Measurements from ENCODE around the gene OSBP2.

The OSBP2 gene

DNA sequence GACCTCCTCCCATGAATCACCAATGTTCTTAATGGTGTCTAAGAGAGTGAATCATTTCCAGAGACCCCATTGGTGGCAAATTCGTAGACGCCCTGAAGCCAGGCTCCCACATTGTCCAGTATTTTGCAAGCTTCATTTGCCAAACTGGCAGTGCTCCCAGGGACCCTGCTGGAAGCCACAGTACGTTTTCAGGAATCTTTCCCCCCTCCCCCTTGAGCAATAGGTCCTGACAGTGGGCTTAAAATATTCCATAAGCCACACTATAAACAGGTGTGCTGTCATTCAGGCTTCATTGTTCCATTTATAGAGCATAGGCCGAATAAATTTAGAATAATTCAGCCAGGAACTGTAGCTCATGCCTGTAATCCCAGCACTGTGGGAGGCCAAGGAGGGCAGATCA, 148.6 kb downstream of the OSBP2 start:
- no peak for DNase-seq (ENCODE audit: low read depth, low spot score)

DNA sequence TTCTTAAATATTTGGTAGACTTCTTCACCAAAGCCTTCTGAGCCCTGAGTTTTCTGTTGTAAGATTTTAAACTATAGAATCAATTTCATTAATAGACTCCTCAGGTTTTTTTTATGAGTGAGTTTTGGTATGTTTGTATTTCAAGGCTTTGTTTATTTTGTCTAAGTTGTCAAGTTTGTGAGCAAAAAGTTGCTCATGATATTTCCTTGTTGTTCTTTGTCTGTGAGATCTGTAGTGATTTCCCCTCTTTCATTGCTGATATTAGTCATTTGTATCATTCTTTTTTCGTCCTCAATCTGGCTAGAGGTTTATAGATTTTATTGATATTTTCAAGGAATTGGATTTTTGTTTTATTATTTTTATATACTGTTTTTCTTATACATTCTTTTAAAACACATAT, 152.9 kb downstream of the OSBP2 start:
- no peak for DNase-seq (ENCODE audit: low read depth, low spot score)

- no peak for DNase-seq (ENCODE audit: low read depth, low spot score)
Measured at GRCh38 chr22:30855266-30855665, 160.6 kb downstream of the OSBP2 start.

- no peak for DNase-seq (ENCODE audit: low read depth, low spot score)
Measured at GRCh38 chr22:30855677-30856518, 161.2 kb downstream of the OSBP2 start.

- no peak for DNase-seq (ENCODE audit: low read depth, low spot score)
Measured at GRCh38 chr22:30856741-30857502, 162.2 kb downstream of the OSBP2 start.

DNA sequence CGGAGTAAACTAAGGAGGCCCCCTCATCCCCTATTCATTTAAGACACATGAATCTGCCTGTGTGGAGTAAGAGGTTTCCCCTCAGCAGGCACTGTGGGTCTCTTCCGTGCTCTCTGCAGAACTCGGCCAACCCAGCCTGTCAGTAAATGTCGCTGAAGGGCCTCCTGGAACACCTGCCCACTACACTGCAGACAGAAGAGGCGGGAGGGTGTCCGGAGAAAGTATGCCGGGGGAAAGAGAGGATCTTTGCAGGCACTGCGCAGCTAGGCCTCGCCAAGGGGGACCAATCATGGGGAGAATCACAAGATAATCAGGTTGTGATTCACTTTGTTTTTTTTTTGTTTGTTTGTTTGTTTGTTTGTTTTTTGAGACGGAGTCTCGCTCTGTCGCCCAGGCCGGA, 163.1 kb downstream of the OSBP2 start:
- DNase-seq (ENCODE audit: low read depth, low spot score) = no peak

DNA sequence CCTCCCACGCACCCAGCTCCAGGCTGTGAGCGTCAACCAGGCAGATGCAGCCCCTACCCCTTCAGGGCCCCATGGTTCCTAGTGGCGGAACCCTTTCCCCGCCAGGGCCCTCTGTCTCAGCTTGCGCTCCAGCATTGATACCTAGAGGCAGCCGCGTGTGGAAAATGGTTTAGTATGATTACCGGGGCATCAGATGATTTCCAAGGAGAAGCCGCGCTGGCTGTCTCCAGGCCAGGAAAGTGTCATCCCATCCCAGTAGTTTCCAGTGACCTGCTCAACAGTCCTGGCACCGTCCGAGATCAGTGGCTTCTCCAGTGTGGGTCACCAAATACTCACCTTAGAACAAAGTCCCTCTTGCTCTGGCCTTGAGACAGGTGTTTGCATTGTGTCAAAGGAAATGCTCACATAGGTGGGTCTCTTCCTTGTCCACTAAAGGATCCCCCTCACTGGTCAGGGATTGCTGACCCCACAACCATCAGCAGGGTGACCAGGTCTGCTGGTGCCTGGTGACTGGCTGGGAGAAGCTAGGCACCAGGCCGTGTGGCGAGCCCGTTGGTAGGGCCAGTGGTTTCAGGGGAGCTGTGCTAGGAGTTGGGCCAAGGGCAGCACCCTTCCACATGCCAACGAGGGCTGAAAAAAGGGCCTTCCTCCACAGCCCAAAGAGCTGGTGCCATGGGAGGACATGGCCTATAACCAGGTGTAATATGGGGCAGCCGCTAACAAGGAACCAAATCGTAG, 164.5 kb downstream of the OSBP2 start:
- no peak for DNase-seq (ENCODE audit: low read depth, low spot score)

- DNase-seq (ENCODE audit: low read depth, low spot score) = no peak
Measured at GRCh38 chr22:30859714-30860095, 165.0 kb downstream of the OSBP2 start.

- DNase-seq (ENCODE audit: low read depth, low spot score) = no peak
Measured at GRCh38 chr22:30860176-30861105, 165.8 kb downstream of the OSBP2 start.

- DNase-seq (ENCODE audit: low read depth, low spot score) = no peak
Measured at GRCh38 chr22:30861131-30861530, 166.5 kb downstream of the OSBP2 start.

DNA sequence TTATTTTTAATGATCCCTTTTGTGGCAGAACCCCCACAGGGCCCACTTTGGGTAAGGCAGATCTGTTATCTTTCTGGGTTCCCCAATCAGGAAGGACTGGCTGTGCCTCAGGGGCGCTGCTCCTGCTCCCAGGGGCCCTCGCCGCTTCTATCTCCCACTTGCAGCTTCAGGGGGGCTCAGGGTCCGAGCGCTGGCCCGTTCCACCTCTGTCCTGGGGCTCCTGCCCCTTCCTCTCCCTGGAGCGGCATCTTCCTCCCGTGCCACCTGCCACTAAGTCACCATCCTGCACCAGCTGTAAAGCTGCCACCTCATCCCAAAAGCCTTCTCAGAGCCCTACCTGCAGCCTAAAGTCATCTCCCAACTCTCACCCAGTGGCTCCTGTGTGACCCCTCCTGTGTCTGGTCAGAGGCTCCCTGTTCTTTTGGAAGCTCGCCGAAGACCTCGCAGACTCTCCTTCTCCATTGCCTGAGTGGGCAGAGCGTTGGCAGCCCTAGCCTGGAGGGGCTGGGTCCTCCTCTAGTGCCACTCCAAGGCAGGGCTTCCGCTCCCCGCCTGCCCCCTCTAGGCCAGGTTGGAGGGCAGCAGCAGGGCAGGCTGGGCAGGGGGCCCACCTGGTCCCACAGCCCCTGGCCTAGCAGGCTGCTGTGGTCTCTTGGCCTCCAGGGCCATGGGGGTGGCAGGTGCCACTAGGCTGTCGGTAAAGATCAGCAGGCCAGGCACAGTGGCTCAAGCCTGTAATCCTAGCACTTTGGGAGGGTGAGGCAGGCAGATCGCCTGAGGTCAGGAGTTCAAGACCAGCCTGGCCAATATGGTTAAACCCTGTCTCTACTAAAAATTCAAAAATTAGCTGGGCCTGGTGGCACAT, 167.2 kb downstream of the OSBP2 start:
- no peak for DNase-seq (ENCODE audit: low read depth, low spot score)

GRCh38 chr22:30863081-30863833, 168.6 kb downstream of the OSBP2 start:
- DNase-seq (ENCODE audit: low read depth, low spot score) = no peak

- no peak for DNase-seq (ENCODE audit: low read depth, low spot score)
Measured at GRCh38 chr22:30864441-30865420, 170.1 kb downstream of the OSBP2 start.

GRCh38 chr22:30865656-30866055, 171.0 kb downstream of the OSBP2 start:
- no peak for DNase-seq (ENCODE audit: low read depth, low spot score)

- DNase-seq (ENCODE audit: low read depth, low spot score) = no peak
Measured at GRCh38 chr22:30866216-30866615, 171.5 kb downstream of the OSBP2 start.

GRCh38 chr22:30866811-30867271, 172.2 kb downstream of the OSBP2 start:
- no peak for DNase-seq (ENCODE audit: low read depth, low spot score)

- no peak for DNase-seq (ENCODE audit: low read depth, low spot score)
Measured at GRCh38 chr22:30867746-30868662, 173.3 kb downstream of the OSBP2 start.

All from iPS DF 19.7 (cell line).